Measurements from ENCODE around the gene MYBBP1A.

DNA sequence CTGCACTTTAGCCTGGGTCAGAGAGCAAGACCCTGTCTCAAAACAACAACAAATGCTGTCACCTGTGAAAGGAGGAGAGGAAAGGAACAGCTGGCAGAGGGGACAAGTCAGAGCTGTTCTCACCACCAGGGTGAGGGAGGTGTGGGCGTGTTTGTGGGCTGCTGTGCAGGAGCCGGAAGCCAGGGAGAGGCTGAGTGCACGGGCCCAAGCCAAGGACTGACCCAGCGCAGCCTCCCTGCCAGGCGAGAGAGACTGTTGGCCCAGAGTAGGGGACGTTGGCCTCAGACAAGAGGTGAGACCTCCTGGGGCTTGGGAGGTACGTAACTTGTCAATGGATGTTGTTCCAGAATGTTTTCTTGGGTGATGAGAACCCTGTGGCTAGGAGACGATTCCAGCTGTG, 45.8 kb downstream of the MYBBP1A start:
- TF ChIP-seq ZFX (IDR thresholded peaks at IDR 0.05; ENCODE audit: borderline replicate concordance) = no peak
- TF ChIP-seq, protein P1, sequence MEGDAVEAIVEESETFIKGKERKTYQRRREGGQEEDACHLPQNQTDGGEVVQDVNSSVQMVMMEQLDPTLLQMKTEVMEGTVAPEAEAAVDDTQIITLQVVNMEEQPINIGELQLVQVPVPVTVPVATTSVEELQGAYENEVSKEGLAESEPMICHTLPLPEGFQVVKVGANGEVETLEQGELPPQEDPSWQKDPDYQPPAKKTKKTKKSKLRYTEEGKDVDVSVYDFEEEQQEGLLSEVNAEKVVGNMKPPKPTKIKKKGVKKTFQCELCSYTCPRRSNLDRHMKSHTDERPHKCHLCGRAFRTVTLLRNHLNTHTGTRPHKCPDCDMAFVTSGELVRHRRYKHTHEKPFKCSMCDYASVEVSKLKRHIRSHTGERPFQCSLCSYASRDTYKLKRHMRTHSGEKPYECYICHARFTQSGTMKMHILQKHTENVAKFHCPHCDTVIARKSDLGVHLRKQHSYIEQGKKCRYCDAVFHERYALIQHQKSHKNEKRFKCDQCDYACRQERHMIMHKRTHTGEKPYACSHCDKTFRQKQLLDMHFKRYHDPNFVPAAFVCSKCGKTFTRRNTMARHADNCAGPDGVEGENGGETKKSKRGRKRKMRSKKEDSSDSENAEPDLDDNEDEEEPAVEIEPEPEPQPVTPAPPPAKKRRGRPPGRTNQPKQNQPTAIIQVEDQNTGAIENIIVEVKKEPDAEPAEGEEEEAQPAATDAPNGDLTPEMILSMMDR (IDR thresholded peaks at IDR 0.05) = no peak

Measured in 22Rv1 (cell line).